C4-2B (cell line): Measurements from ENCODE around the gene ACHE.

ENCODE experiments used
- ZFX ChIP-seq: fragments of 450-650 bp; IDR thresholded peaks from 2 replicates; pipeline ENCODE4 v1.6.1; 2017
- TF ChIP-seq, protein P1 (sequence below): fragments of 450-650 bp; conservative IDR thresholded peaks from 2 replicates; pipeline ENCODE4 v1.5.1; 2017; ENCODE audit warnings: mild to moderate bottlenecking

DNA sequence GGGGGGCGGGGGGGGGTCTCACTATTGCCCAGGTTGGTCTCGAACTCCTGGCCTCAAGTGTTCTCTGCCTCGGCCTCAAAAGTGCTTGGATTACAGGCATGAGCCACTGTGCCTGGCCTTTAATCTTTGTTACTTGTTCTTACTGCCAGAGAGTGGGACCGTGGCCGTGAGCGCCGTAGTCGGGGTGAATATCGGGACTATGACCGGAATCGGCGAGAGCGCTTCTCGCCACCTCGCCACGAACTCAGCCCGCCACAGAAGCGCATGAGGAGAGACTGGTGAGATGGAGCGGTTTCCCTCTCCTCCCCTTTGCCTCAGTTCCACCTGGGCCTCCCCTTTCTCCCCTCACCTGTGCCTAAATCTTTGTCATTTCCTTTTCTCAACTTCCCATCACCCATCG is 14.6 kb downstream of the ACHE start:
- TF ChIP-seq, protein P1, sequence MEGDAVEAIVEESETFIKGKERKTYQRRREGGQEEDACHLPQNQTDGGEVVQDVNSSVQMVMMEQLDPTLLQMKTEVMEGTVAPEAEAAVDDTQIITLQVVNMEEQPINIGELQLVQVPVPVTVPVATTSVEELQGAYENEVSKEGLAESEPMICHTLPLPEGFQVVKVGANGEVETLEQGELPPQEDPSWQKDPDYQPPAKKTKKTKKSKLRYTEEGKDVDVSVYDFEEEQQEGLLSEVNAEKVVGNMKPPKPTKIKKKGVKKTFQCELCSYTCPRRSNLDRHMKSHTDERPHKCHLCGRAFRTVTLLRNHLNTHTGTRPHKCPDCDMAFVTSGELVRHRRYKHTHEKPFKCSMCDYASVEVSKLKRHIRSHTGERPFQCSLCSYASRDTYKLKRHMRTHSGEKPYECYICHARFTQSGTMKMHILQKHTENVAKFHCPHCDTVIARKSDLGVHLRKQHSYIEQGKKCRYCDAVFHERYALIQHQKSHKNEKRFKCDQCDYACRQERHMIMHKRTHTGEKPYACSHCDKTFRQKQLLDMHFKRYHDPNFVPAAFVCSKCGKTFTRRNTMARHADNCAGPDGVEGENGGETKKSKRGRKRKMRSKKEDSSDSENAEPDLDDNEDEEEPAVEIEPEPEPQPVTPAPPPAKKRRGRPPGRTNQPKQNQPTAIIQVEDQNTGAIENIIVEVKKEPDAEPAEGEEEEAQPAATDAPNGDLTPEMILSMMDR: no peak
- no peak for TF ChIP-seq ZFX
